HG02763 (cell line): ENCODE results near the gene ABCC4.

Source experiments
- ATAC-seq: cut with Tn5 transposase; IDR thresholded peaks from one replicate; pipeline ENCODE4 v1.9.1; 2021; ENCODE audit warnings: mild to moderate bottlenecking, moderate library complexity; ENCODE audit not compliant: unreplicated experiment

The ABCC4 gene, protein sequence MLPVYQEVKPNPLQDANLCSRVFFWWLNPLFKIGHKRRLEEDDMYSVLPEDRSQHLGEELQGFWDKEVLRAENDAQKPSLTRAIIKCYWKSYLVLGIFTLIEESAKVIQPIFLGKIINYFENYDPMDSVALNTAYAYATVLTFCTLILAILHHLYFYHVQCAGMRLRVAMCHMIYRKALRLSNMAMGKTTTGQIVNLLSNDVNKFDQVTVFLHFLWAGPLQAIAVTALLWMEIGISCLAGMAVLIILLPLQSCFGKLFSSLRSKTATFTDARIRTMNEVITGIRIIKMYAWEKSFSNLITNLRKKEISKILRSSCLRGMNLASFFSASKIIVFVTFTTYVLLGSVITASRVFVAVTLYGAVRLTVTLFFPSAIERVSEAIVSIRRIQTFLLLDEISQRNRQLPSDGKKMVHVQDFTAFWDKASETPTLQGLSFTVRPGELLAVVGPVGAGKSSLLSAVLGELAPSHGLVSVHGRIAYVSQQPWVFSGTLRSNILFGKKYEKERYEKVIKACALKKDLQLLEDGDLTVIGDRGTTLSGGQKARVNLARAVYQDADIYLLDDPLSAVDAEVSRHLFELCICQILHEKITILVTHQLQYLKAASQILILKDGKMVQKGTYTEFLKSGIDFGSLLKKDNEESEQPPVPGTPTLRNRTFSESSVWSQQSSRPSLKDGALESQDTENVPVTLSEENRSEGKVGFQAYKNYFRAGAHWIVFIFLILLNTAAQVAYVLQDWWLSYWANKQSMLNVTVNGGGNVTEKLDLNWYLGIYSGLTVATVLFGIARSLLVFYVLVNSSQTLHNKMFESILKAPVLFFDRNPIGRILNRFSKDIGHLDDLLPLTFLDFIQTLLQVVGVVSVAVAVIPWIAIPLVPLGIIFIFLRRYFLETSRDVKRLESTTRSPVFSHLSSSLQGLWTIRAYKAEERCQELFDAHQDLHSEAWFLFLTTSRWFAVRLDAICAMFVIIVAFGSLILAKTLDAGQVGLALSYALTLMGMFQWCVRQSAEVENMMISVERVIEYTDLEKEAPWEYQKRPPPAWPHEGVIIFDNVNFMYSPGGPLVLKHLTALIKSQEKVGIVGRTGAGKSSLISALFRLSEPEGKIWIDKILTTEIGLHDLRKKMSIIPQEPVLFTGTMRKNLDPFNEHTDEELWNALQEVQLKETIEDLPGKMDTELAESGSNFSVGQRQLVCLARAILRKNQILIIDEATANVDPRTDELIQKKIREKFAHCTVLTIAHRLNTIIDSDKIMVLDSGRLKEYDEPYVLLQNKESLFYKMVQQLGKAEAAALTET (N-terminal part only)

DNA sequence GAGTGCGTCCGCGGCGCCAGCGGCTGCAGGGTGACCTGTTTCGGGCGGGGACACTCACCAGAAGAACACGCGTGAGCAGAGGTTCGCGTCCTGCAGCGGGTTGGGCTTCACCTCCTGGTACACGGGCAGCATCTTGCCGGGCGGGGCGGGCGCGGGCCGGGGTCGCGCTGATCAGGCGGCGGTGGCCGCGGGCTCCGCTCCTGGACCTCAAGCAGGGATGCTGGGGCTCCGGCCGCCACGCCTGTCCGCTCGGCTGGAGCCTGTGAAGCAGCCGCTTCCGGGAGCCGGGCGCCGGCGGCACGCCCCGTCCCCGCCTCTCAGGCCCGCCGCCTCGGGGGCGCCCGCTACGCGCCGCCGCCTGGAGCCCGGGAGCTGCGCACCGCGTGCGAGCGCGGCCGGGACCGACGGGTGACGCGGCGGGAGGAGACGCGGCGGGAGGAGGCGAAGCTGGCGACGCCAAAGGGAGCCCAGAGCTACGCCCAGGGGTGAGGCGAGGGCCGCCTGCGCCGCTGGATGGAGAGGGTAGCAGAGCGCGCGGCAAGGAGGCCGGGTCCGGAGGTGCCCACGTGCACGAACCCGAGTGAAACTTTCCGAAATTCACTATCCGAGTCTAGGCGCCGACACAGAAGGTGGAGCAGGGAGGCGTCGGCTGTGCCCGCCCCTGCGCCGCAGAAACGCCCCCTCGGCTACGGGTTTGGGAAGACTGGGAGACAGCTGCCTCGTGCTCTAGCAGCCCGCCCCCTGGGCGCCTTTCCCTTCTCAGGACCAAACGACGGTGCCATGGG is at the start of gene ABCC4:
TSS of gene ABCC4 (minus strand) at position 269 of the 785 bp plus-strand sequence. CDS start at position 132, 137 bp downstream.
- ATAC-seq = peak; percentile 85

DNA sequence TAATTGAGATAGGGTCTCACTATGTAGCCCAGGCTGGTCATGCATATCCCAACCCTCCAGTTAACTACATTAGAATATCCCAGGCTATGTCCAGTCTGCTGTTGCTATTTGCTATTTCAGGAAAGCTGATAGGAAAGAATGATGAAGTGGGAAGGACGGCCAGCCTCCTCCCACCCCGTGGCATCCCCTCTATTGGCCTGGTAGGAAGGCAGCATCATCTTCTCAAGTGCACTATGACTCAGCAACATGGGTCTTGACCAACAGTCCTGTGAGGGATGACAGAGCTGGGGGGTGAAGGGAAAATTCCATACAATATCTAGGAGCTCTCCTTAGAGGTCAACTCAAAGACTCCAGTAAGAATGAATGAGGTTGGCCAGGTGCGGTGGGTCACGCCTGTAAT is 48.0 kb upstream of the ABCC4 start:
- no peak for ATAC-seq

DNA sequence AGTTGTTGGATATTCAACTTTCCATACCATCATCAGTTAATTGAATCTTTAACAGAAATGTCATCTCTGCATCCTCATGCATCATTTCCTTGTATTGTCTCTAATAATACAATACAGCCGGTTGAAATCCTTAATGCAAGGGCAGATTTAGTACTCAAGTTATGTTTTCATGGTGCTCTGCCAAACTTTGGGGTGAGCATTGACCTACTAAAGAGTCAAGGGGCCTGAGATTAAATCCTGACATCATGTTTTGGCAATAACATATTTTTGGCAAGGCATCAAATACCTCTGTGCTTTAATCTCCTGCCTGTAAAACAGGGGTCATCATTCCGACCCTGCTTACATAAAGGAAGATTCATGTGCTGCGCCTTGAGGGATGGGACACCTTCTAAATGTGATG is 42.7 kb upstream of the ABCC4 start:
- ATAC-seq = no peak

- no peak for ATAC-seq
These were observed 40.2 kb upstream of the ABCC4 start for GRCh38 chr13:95341441-95341840.

DNA sequence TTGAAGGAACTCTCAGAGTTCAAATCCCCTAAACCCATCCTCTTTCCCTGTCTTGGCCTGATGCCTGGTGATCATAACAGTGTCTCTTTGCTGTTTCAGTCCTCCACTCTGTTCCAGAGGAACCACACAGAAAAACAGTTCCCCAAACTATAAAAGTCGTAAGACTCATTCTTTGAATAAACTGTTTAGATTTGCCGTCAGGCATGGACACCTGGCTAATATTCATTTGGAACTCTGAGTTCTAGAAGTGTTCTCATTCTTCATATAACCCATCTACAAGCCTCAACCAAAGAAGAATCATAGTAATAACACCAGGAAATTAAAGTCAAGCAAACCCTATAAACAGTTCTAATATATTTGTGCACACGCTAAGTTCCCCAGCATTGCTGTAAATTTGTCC is 37.7 kb upstream of the ABCC4 start:
- ATAC-seq = no peak

GRCh38 chr13:95337597-95337996 is 36.3 kb upstream of the ABCC4 start:
- no peak for ATAC-seq

- no peak for ATAC-seq
These were observed 34.4 kb upstream of the ABCC4 start for GRCh38 chr13:95335667-95336066.

GRCh38 chr13:95328386-95328785 is 27.1 kb upstream of the ABCC4 start:
- ATAC-seq = no peak

DNA sequence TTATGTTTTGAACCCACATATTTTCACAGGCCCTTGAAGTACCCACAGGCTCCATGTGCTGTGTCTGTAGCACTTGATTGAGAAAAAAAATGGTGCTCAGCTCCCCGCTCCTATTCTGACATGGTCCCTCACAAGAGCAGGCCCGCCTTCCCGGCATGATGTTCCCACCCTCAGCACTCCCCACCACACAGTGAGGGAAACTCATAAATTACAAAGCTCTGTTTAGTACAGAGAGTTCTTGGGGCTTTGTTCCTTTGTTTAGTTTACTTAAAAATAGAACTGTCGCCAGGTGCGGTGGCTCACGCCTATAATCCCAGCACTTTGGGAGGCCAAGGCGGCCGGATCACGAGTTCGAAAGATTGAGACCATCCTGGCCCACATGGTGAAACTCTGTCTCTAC is 25.9 kb upstream of the ABCC4 start:
- ATAC-seq = no peak

- ATAC-seq = no peak
These were observed 25.4 kb upstream of the ABCC4 start for GRCh38 chr13:95326695-95327094.

DNA sequence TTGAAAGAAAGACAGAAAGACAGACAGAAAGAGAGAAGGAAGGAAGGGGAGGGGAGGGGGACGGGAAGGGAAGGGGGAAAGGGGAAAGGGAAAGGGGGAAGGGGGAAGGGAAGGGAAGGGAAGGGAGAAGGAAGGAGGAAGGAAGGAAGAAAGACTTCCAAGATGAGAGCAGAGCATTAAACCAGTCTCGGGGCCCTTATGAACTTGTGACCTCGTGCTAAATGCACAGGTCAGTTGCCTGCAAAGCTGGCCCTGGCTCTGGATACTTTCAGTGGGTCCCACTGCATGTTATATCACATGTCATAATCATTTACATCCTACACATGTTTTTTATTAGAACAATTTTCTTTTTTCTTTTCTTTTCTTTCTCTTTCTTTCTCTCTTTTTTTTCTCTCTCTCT is 24.2 kb upstream of the ABCC4 start:
- ATAC-seq = no peak

DNA sequence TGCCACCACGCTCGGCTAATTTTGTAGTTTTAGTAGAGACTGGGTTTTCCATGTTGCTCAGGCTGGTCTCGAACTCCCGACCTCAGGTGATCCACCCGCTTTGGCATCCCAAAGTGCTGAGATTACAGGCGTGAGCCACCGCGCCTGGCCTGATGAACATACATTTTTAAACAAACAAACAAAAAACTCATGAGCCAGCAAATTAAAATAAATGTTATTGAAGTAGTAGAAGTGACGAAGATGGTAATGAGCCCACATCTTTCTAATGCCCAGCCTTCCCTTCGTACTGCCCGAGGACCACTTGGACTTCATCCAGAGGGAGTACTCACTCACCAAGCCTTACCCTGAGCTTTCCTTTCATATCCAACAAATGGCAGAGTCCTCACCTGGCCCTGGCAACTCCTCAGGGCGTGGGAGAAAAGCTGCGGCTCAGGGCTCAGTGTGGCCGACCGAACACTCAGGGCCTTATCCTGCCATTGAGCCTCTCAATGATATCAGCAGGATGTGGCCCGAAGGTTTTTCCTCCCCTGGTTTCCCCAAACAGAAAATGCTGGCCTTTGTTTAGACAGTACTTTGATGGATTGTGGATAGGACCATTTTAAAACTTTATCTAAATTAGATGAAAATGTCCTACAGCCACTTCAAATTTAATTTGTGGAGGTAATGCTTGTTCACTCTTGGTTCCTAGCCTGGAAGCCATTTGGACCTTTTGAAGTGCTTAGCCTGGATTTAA is 22.8 kb upstream of the ABCC4 start:
- ATAC-seq = no peak

- no peak for ATAC-seq
These were observed 18.5 kb upstream of the ABCC4 start for GRCh38 chr13:95319551-95320274.

- ATAC-seq = no peak
These were observed 16.1 kb upstream of the ABCC4 start for GRCh38 chr13:95317039-95317989.

DNA sequence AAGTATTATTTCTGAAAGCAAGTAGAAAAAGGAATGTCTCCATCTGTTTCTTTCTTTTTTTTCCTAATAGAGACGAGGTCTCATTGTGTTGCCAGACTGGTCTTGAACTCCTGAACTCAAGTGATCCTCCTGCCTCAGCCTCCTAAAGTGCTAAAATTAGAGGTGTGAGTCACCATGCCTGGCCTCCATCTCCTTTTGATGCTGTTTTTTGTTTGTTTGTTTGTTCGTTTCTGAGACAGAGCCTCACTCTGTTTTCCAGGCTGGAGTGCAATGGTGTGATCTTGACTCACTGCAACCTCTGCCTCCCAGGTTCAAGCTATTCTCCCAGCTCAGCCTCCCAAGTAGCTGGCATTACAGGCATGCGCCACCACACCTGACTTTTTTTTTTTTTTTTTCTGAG is 14.5 kb upstream of the ABCC4 start:
- no peak for ATAC-seq

DNA sequence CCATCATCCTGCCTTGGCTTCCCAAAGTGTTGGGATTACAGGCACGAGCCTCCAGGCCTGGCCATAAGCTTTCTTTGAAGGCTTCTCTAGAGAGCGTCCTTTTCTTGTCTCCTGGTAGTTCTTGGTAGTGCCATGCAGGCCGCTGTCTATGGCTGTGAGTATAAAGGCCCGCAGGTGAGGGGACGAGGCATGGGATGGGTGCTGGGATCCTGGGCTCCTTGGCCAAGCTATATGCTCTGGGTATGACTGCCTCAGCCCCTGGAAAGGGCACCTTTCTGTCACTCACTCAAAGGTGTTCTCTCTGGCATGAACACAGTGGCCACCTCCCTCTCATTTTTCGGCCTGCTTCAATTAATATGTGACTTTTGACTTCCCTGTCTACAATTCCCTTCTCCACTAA is 6.3 kb upstream of the ABCC4 start:
- ATAC-seq = no peak

DNA sequence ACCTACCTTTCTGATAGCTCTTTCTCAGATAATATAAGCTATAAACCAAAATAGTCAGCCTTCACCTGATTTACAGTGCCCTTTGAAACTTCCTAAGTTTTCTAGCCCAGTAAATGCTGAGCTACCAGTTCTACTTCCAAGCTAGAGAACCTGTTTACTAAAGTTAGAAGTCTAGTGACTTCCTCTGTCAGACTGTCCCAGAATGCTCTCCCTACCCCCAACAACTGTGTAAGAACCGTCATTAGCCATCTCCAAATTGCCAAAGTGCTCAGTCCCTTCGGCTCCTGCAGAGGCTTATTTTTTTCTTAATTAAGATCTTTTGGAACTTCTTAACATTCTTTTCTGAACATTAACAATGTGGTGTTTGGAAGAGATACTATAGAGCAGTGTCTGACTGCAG is 3.2 kb upstream of the ABCC4 start:
- ATAC-seq = no peak

- no peak for ATAC-seq
These were observed 730 bp upstream of the ABCC4 start for GRCh38 chr13:95301968-95302393.
